Parathyroid adenoma (tissue), 2 donors: Measurements from ENCODE around the gene UVSSA.
"Not testable (repeated sequence)": the region's sequence is repeated elsewhere in the genome, so short reads cannot be mapped to it uniquely, and the experiment has no call there.

ENCODE experiments used
- H2AFZ ChIP-seq: fragments of 300-600 bp; sonication (generic); one replicate; pipeline ENCODE4 v1.7.0; 2017; ENCODE audit warnings: antibody characterized with exemption, mild to moderate bottlenecking
- H3K27ac ChIP-seq: fragments of 300-600 bp; sonication (generic); one replicate; pipeline ENCODE4 v1.7.0; 2017
- H3K27me3 ChIP-seq: fragments of 300-600 bp; sonication (generic); one replicate; pipeline ENCODE4 v1.7.0; 2017; ENCODE audit warnings: low read length; ENCODE audit not compliant: control insufficient read depth, insufficient read depth
- H3K36me3 ChIP-seq: fragments of 300-600 bp; sonication (generic); one replicate; pipeline ENCODE4 v1.7.0; 2017; ENCODE audit warnings: low read length; ENCODE audit not compliant: control insufficient read depth, insufficient read depth
- H3K4me1 ChIP-seq: fragments of 300-600 bp; sonication (generic); one replicate; pipeline ENCODE4 v1.7.0; 2017; ENCODE audit warnings: control low read depth
- H3K4me2 ChIP-seq: fragments of 300-600 bp; sonication (generic); one replicate; pipeline ENCODE4 v1.7.0; 2017; ENCODE audit warnings: low read length
- H3K4me3 ChIP-seq: fragments of 300-600 bp; sonication (generic); one replicate; pipeline ENCODE4 v1.7.0; 2017; ENCODE audit warnings: low read depth, low read length
- H3K79me2 ChIP-seq: fragments of 300-600 bp; sonication (generic); one replicate; pipeline ENCODE4 v1.7.0; 2017; ENCODE audit warnings: control low read depth
- H3K9ac ChIP-seq: fragments of 300-600 bp; sonication (generic); one replicate; pipeline ENCODE4 v1.7.0; 2017; ENCODE audit warnings: mild to moderate bottlenecking
- H3K9me3 ChIP-seq: fragments of 300-600 bp; sonication (generic); one replicate; pipeline ENCODE4 v1.7.0; 2017; ENCODE audit warnings: low read length; ENCODE audit not compliant: control insufficient read depth
- TF ChIP-seq, protein P1 (sequence below): fragments of 300-600 bp; sonication (generic); IDR thresholded peaks from one replicate; pipeline ENCODE4 v1.7.0; 2017; ENCODE audit warnings: antibody characterized with exemption, mild to moderate bottlenecking
- donor health status: primary hyperparathyroidism.

The UVSSA gene

GRCh38 chr4:1321946-1322650, 24.9 kb upstream of the UVSSA start:
- Histone ChIP-seq H3K9ac (no peak overlapping the region), H3K9me3 (no peaks in the 10 kb centered on the region), H3K4me3 (no peak overlapping the region), H2AFZ (no peak overlapping the region), H3K79me2 (peaks cover 30% of the 10 kb centered on the region), H3K27me3 (no peaks in the 10 kb centered on the region), H3K4me1 (no peaks in the 10 kb centered on the region), H3K27ac (no peak overlapping the region), H3K36me3 (no peaks in the 10 kb centered on the region), H3K4me2 (no peak overlapping the region)
- TF ChIP-seq, protein P1, sequence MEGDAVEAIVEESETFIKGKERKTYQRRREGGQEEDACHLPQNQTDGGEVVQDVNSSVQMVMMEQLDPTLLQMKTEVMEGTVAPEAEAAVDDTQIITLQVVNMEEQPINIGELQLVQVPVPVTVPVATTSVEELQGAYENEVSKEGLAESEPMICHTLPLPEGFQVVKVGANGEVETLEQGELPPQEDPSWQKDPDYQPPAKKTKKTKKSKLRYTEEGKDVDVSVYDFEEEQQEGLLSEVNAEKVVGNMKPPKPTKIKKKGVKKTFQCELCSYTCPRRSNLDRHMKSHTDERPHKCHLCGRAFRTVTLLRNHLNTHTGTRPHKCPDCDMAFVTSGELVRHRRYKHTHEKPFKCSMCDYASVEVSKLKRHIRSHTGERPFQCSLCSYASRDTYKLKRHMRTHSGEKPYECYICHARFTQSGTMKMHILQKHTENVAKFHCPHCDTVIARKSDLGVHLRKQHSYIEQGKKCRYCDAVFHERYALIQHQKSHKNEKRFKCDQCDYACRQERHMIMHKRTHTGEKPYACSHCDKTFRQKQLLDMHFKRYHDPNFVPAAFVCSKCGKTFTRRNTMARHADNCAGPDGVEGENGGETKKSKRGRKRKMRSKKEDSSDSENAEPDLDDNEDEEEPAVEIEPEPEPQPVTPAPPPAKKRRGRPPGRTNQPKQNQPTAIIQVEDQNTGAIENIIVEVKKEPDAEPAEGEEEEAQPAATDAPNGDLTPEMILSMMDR = no peak

DNA sequence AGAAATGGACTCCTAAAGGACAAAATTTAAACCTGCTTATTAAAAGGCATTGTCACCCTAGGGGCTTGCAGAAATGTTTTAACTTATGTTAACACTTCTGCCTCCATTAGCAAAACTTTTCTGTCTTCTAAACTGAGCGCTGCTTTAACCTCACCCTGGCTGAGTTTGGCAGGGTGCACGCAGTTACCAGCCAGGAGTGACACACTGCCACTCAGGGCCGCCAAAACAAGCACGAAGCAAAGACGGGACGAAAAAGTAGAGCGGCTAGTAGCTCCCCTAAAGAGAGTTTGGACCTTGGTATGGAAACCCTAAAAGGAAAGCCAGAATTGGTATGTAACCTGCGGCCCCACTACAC, 23.8 kb upstream of the UVSSA start:
- no peaks in the 10 kb centered on the region for H3K4me1 ChIP-seq
- no peak overlapping the region for H3K27ac ChIP-seq
- H3K36me3 ChIP-seq = no peaks in the 10 kb centered on the region
- H3K27me3 ChIP-seq = no peaks in the 10 kb centered on the region
- no peak overlapping the region for H3K4me2 ChIP-seq
- H2AFZ ChIP-seq = no peak overlapping the region
- H3K79me2 ChIP-seq = peaks cover 26% of the 10 kb centered on the region
- no peak overlapping the region for H3K9ac ChIP-seq
- H3K4me3 ChIP-seq = no peak overlapping the region
- no peaks in the 10 kb centered on the region for H3K9me3 ChIP-seq
- TF ChIP-seq, protein P1 = no peak

DNA sequence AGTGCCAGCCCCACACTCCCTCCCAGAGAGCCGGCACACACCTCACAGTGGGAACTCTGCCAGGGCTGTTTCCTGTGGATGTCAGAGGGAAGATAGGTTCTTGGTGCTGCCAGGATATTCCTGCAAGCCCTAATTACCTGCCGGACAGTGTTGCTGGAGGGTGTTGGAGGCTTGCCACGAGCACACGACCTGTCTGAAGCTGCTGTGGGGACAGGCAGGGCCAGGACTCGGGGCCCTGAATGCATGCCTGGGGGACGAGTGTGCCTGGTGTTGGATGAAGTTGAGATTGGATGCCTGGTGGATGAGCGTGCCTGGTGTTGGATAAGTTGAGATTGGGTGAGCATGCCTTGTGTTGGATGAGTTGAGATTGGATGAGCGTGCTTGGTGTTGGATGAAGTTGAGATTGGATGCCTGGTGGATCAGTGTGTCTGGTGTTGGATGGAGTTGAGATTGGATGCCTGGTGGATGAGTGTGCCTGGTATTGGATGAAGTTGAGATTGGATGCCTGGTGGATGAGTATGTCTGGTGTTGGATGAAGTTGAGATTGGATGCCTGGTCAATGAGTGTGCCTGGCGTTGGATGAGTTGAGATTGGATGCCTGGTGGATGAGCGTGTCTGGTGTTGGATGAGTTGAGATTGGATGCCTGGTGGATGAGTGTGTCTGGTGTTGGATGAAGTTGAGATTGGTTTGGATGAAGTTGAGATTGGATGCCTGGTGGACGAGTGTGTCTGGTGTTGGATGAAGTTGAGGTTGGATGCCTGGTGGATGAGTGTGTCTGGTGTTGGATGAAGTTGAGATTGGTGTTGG, 23.2 kb upstream of the UVSSA start:
- no peak overlapping the region for H3K9ac ChIP-seq
- TF ChIP-seq, protein P1 = no peak
- H3K27ac ChIP-seq = no peak overlapping the region
- no peaks in the 10 kb centered on the region for H3K4me1 ChIP-seq
- peaks cover 25% of the 10 kb centered on the region for H3K79me2 ChIP-seq
- H2AFZ ChIP-seq = no peak overlapping the region
- H3K27me3 ChIP-seq = no peaks in the 10 kb centered on the region
- H3K9me3 ChIP-seq = no peaks in the 10 kb centered on the region
- H3K4me3 ChIP-seq = no peak overlapping the region
- H3K36me3 ChIP-seq = no peaks in the 10 kb centered on the region
- H3K4me2 ChIP-seq = no peak overlapping the region

GRCh38 chr4:1324443-1325175, 22.4 kb upstream of the UVSSA start:
- H3K36me3 ChIP-seq, H3K4me2 ChIP-seq, H3K9me3 ChIP-seq, H3K27me3 ChIP-seq, H3K27ac ChIP-seq, H2AFZ ChIP-seq, H3K4me1 ChIP-seq, H3K9ac ChIP-seq, H3K4me3 ChIP-seq: not testable (repeated sequence)
- H3K79me2 ChIP-seq = peaks cover 23% of the 10 kb centered on the region

GRCh38 chr4:1325176-1325480, 21.9 kb upstream of the UVSSA start:
- H3K4me2 ChIP-seq = no peak overlapping the region
- H3K27me3 ChIP-seq = no peaks in the 10 kb centered on the region
- no peak overlapping the region for H3K4me3 ChIP-seq
- H3K9me3 ChIP-seq = no peaks in the 10 kb centered on the region
- peaks cover 10% of the 10 kb centered on the region for H3K4me1 ChIP-seq
- H2AFZ ChIP-seq = no peak overlapping the region
- H3K79me2 ChIP-seq = peaks cover 23% of the 10 kb centered on the region
- no peak overlapping the region for H3K27ac ChIP-seq
- TF ChIP-seq, protein P1 = no peak
- no peak overlapping the region for H3K9ac ChIP-seq
- no peaks in the 10 kb centered on the region for H3K36me3 ChIP-seq
